PC-3 (cell line): ENCODE results near the gene RAD51C.

ENCODE experiments used
- CTCF ChIP-seq: fragments of 300-600 bp; sonication (generic); conservative IDR thresholded peaks from 2 replicates; pipeline ENCODE4 v1.5.1; 2017; ENCODE audit warnings: antibody characterized with exemption, low read depth, mild to moderate bottlenecking, low read length
- EZH2 ChIP-seq: fragments of 300-600 bp; sonication (generic); IDR thresholded peaks from one replicate; pipeline ENCODE4 v1.6.1; 2017; ENCODE audit warnings: antibody characterized with exemption, mild to moderate bottlenecking, low read length; ENCODE audit not compliant: unreplicated experiment

GRCh38 chr17:58703137-58703915, 10.9 kb downstream of the RAD51C start:
- TF ChIP-seq CTCF (no peak), EZH2 (no peak)
